Esophagus muscularis mucosa (tissue), 4 donors: ENCODE measurements around the gene CLEC3A. TPM values are rescaled to one million over a fixed set of nuclear protein-coding genes. Genes with fewer than 3 reads are reported as not detected.
"Not testable (repeated sequence)": the region's sequence is repeated elsewhere in the genome, so short reads cannot be mapped to it uniquely, and the experiment has no call there.

Experiments
- DNase-seq: peaks from one replicate; pipeline ENCODE4 v3.0.0-alpha.2; 2017; ENCODE audit errors: extremely low spot score
- H3K27ac ChIP-seq, 4 donors: fragments of 200-600 bp; sonication (generic); replicated peaks in 1 of 4; 1 replicate in 3 of 4; 2 replicates in 1 of 4; pipeline ENCODE4 v1.5.1; 2016 to 2019; ENCODE audit warnings: mild to moderate bottlenecking in 1 of 4
- H3K27me3 ChIP-seq, 4 donors: fragments of 200-600 bp; sonication (generic); one replicate each; pipeline versions ENCODE4 v1.5.1 to v1.6.0; 2016 to 2019
- H3K36me3 ChIP-seq, 4 donors: fragments of 200-600 bp; sonication (generic); one replicate each; pipeline ENCODE4 v1.5.1; 2016 to 2019
- H3K4me1 ChIP-seq, 4 donors: fragments of 200-600 bp; sonication (generic); one replicate each; pipeline ENCODE4 v1.5.1; 2016 to 2019
- H3K4me3 ChIP-seq, 4 donors: fragments of 200-600 bp; sonication (generic); 1 replicate in 2 of 4; 2 replicates in 2 of 4; pipeline ENCODE4 v1.5.1; 2016 to 2019; ENCODE audit warnings: mild to moderate bottlenecking in 4 of 4, moderate library complexity in 1 of 4
- H3K9me3 ChIP-seq, 4 donors: fragments of 200-600 bp; sonication (generic); 1 replicate in 3 of 4; 2 replicates in 1 of 4; pipeline ENCODE4 v1.5.1; 2016 to 2019
- CTCF ChIP-seq, 3 experiments: fragments of 200-600 bp in 2 of 3; fragments of 450-650 bp in 1 of 3; sonication (generic) in 2 of 3; IDR thresholded peaks; one replicate each; pipeline ENCODE4 v1.5.1; 2017 to 2019; ENCODE audit warnings: antibody characterized with exemption in 3 of 3, mild to moderate bottlenecking in 2 of 3, moderate library complexity in 1 of 3
- EP300 ChIP-seq: sonication (generic); formaldehyde crosslinking; IDR thresholded peaks from one replicate; pipeline ENCODE4 v1.6.1; 2017; ENCODE audit warnings: antibody characterized with exemption
- POLR2A ChIP-seq: fragments of 450-650 bp; IDR thresholded peaks from one replicate; pipeline ENCODE4 v1.6.1; 2017; ENCODE audit warnings: antibody characterized with exemption, moderate library complexity, mild to moderate bottlenecking, low read depth
- POLR2AphosphoS5 ChIP-seq, 2 donors: sonication (generic); formaldehyde crosslinking; IDR thresholded peaks; one replicate each; pipeline ENCODE4 v1.6.1; 2017; ENCODE audit warnings: antibody characterized with exemption in 2 of 2
- WGBS: methylation state at CpG from one replicate; pipeline ENCODE4 v1.1.5; 2018; 5-methylcytosine and 5-hydroxymethylcytosine counted together
- intact Hi-C: fragments of 100-400 bp; cut with DNase I; formaldehyde crosslinking; loops from one replicate; pipeline ENCODE4 v1.15.1; 2023
- total RNA-seq, 4 donors: library from RNA; depleted of rRNA; stranded (reverse); fragments of >200 nt; gene quantifications; one replicate each; pipeline versions ENCODE4 v1.1.0 to v1.2.1, GENCODE V29; 2016

Gene CLEC3A
- total RNA-seq, 4 donors from 2014 or later = 0.17 to 0.42 TPM; not detected in 2

GRCh38 chr16:78045865-78046581 is 23.7 kb downstream of the CLEC3A start:
- TF ChIP-seq CTCF (IDR thresholded peaks at IDR 0.05) (peak in 1 of 3 experiments; percentile 4), POLR2A (no peak)
- Histone ChIP-seq H3K4me1 (peaks cover 0 to 6% (median 2%) of the 10 kb centered on the region in 4 donors), H3K4me3 (no peak overlapping the region), H3K27ac (no peak overlapping the region), H3K9me3 (no peaks in the 10 kb centered on the region), H3K36me3 (no peaks in the 10 kb centered on the region), H3K27me3 (peaks cover 0 to 25% (median 0%) of the 10 kb centered on the region in 4 donors)
- intact Hi-C loops = no loop called here
- DNase-seq = no peak
- WGBS = 38% methylated on average over 11 of the region's 45 CpGs

GRCh38 chr16:78048319-78048718 is 26.0 kb downstream of the CLEC3A start:
- peaks cover 0 to 23% (median 0%) of the 10 kb centered on the region in 4 donors for H3K27me3 ChIP-seq

GRCh38 chr16:78050734-78051400 is 28.5 kb downstream of the CLEC3A start:
- no peak for DNase-seq
- no peaks in the 10 kb centered on the region for H3K36me3 ChIP-seq
- no peak overlapping the region for H3K27ac ChIP-seq
- TF ChIP-seq EP300 (no peak), POLR2AphosphoS5 (IDR thresholded peaks at IDR 0.05) (no peak), CTCF (IDR thresholded peaks at IDR 0.05) (no peak), POLR2A (no peak)
- no peaks in the 10 kb centered on the region for H3K9me3 ChIP-seq
- intact Hi-C loops = no loop called here
- 87% methylated on average over 2 of the region's 2 CpGs for WGBS
- H3K4me3 ChIP-seq = no peak overlapping the region
- peaks cover 0 to 21% (median 0%) of the 10 kb centered on the region in 4 donors for H3K27me3 ChIP-seq
- peaks cover 0 to 3% (median under 1%) of the 10 kb centered on the region in 4 donors for H3K4me1 ChIP-seq

More at GRCh38 chr16:78048319-78048718, 26.0 kb downstream of the CLEC3A start:
- no peak for TF ChIP-seq POLR2A
- TF ChIP-seq EP300 = no peak
- TF ChIP-seq CTCF (IDR thresholded peaks at IDR 0.05) = no peak
- no peak for TF ChIP-seq POLR2AphosphoS5 (IDR thresholded peaks at IDR 0.05)
- intact Hi-C loops = no loop called here
- Histone ChIP-seq H3K27ac (no peak overlapping the region), H3K4me3 (no peak overlapping the region), H3K36me3 (no peaks in the 10 kb centered on the region), H3K4me1 (peaks cover 0 to 6% (median 2%) of the 10 kb centered on the region in 4 donors), H3K9me3 (no peaks in the 10 kb centered on the region)
- whole genome bisulfite sequencing = 78% methylated on average over 13 of the region's 15 CpGs
- no peak for DNase-seq

GRCh38 chr16:78057803-78058564 is 35.6 kb downstream of the CLEC3A start:
- Histone ChIP-seq H3K9me3 (no peaks in the 10 kb centered on the region), H3K4me1 (no peaks in the 10 kb centered on the region), H3K27ac (no peak overlapping the region), H3K36me3 (no peaks in the 10 kb centered on the region), H3K4me3 (no peak overlapping the region), H3K27me3 (peaks cover 0 to 21% (median 0%) of the 10 kb centered on the region in 4 donors)
- WGBS = 59% methylated on average over 8 of the region's 9 CpGs
- no peak for TF ChIP-seq CTCF (IDR thresholded peaks at IDR 0.05)
- TF ChIP-seq POLR2A = no peak
- TF ChIP-seq POLR2AphosphoS5 (IDR thresholded peaks at IDR 0.05) = no peak
- no peak for TF ChIP-seq EP300
- intact Hi-C loops = no loop called here
- no peak for DNase-seq

GRCh38 chr16:78059806-78060205 is 37.5 kb downstream of the CLEC3A start:
- peaks cover 0 to 24% (median 0%) of the 10 kb centered on the region in 4 donors for H3K27me3 ChIP-seq
- H3K36me3 ChIP-seq, H3K27ac ChIP-seq, intact Hi-C loops, H3K4me1 ChIP-seq, H3K9me3 ChIP-seq, DNase-seq, H3K4me3 ChIP-seq: not testable (repeated sequence)
- 76% methylated on average over 24 of the region's 25 CpGs for WGBS
